ENCODE results near the gene ANKUB1.

The ANKUB1 gene

GRCh38 chr3:149739396-149739795 lies 53.0 kb downstream of the ANKUB1 start:
- in situ Hi-C loops (cut with HindIII; ENCODE audit: low pct_ligation_motif_present, low sequenced_read_pairs) = loop anchor here (25.0 kb wide), 1 partner anchor 227 kb away; no protein-coding TSS in a partner anchor
- peaks cover 10% of the 10 kb centered on the region for H3K36me3 ChIP-seq (replicated peaks)
- H3K27me3 ChIP-seq (replicated peaks) = no peaks in the 10 kb centered on the region
- no peak overlapping the region for H3K27ac ChIP-seq
- no peak overlapping the region for H3K4me3 ChIP-seq (ENCODE audit: low read depth, low read length)
- TF ChIP-seq CTCF (IDR thresholded peaks at IDR 0.05; ENCODE audit: low read depth, low read length, missing control alignments) = no peak
- DNase-seq = no peak

- TF ChIP-seq CTCF (IDR thresholded peaks at IDR 0.05; ENCODE audit: low read depth, low read length, missing control alignments) = no peak
- Histone ChIP-seq H3K27me3 (replicated peaks) (no peaks in the 10 kb centered on the region), H3K27ac (no peak overlapping the region), H3K4me3 (ENCODE audit: low read depth, low read length) (no peak overlapping the region), H3K36me3 (replicated peaks) (peaks cover 10% of the 10 kb centered on the region)
- DNase-seq = no peak
- in situ Hi-C loops (cut with HindIII; ENCODE audit: low pct_ligation_motif_present, low sequenced_read_pairs) = loop anchor here (25.0 kb wide), 1 partner anchor 227 kb away; no protein-coding TSS in a partner anchor
Measured at GRCh38 chr3:149738876-149739275, 53.5 kb downstream of the ANKUB1 start.

- no peak overlapping the region for H3K4me3 ChIP-seq (ENCODE audit: low read depth, low read length)
- peaks cover 10% of the 10 kb centered on the region for H3K36me3 ChIP-seq (replicated peaks)
- no peak overlapping the region for H3K27ac ChIP-seq
- in situ Hi-C loops (cut with HindIII; ENCODE audit: low pct_ligation_motif_present, low sequenced_read_pairs) = loop anchor here (25.0 kb wide), 1 partner anchor 225 kb away; no protein-coding TSS in a partner anchor
- no peak for TF ChIP-seq CTCF (IDR thresholded peaks at IDR 0.05; ENCODE audit: low read depth, low read length, missing control alignments)
- no peaks in the 10 kb centered on the region for H3K27me3 ChIP-seq (replicated peaks)
- DNase-seq = no peak
Measured at GRCh38 chr3:149736953-149737205, 55.5 kb downstream of the ANKUB1 start.

GRCh38 chr3:149736175-149736952 lies 56.0 kb downstream of the ANKUB1 start:
- H3K36me3 ChIP-seq (replicated peaks) = peaks cover 9% of the 10 kb centered on the region
- no peak overlapping the region for H3K4me3 ChIP-seq (ENCODE audit: low read depth, low read length)
- H3K27me3 ChIP-seq (replicated peaks) = no peaks in the 10 kb centered on the region
- peak; percentile 19 for DNase-seq
- no peak for TF ChIP-seq CTCF (IDR thresholded peaks at IDR 0.05; ENCODE audit: low read depth, low read length, missing control alignments)
- in situ Hi-C loops (cut with HindIII; ENCODE audit: low pct_ligation_motif_present, low sequenced_read_pairs) = loop anchor here (25.0 kb wide), 1 partner anchor 224 kb away; no protein-coding TSS in a partner anchor
- no peak overlapping the region for H3K27ac ChIP-seq

- Histone ChIP-seq H3K4me3 (ENCODE audit: low read depth, low read length) (no peak overlapping the region), H3K27ac (no peak overlapping the region), H3K36me3 (replicated peaks) (no peaks in the 10 kb centered on the region), H3K27me3 (replicated peaks) (no peaks in the 10 kb centered on the region)
- no peak for TF ChIP-seq CTCF (IDR thresholded peaks at IDR 0.05; ENCODE audit: low read depth, low read length, missing control alignments)
- no peak for DNase-seq
- in situ Hi-C loops (cut with HindIII; ENCODE audit: low pct_ligation_motif_present, low sequenced_read_pairs) = loop anchor here (25.0 kb wide), 1 partner anchor 220 kb away; no protein-coding TSS in a partner anchor
Measured at GRCh38 chr3:149732234-149732633, 60.1 kb downstream of the ANKUB1 start.
